ENCODE measurements around the gene BAG3.

DNA sequence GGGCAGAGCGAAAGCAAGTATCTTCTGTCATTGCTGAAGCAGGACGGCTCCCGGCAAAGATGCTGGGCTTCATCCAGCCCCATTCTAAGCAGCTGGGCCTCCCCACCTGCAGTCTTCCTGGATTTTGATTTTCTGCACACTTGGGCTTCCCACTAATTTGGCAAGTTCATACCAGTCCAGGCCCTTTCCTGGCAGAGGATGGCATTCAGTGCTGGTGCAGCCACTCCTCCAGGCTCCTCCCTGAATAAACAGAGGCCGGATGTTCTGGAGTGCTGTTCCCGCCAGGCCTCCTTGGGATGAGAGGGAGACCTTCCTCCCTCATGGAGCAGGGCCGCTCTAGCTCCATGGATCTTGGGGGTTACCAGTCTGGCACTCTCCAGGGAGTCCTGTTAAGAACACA is 3.4 kb downstream of the BAG3 start:
- TF ChIP-seq, protein P1, sequence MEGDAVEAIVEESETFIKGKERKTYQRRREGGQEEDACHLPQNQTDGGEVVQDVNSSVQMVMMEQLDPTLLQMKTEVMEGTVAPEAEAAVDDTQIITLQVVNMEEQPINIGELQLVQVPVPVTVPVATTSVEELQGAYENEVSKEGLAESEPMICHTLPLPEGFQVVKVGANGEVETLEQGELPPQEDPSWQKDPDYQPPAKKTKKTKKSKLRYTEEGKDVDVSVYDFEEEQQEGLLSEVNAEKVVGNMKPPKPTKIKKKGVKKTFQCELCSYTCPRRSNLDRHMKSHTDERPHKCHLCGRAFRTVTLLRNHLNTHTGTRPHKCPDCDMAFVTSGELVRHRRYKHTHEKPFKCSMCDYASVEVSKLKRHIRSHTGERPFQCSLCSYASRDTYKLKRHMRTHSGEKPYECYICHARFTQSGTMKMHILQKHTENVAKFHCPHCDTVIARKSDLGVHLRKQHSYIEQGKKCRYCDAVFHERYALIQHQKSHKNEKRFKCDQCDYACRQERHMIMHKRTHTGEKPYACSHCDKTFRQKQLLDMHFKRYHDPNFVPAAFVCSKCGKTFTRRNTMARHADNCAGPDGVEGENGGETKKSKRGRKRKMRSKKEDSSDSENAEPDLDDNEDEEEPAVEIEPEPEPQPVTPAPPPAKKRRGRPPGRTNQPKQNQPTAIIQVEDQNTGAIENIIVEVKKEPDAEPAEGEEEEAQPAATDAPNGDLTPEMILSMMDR (IDR thresholded peaks at IDR 0.05 in 2 of 3, conservative IDR thresholded peaks at IDR 0.05 in 1 of 3; ENCODE audit: insufficient read depth in 2 of 3, low read depth in 1 of 3, low read length in 3 of 3): no peak
- TF ChIP-seq ZNF707 (CRISPR knock-in tag; conservative IDR thresholded peaks at IDR 0.05) (no peak), RFX5 (IDR thresholded peaks at IDR 0.05; ENCODE audit: low read depth, low read length) (no peak), NFIC (IDR thresholded peaks at IDR 0.05) (no peak), SRSF9 (IDR thresholded peaks at IDR 0.05; ENCODE audit: borderline replicate concordance, low read depth, low read length) (no peak), ZFP36 (IDR thresholded peaks at IDR 0.05; ENCODE audit: low read depth, low read length, partially characterized antibody) (no peak), YY1 (IDR thresholded peaks at IDR 0.05; ENCODE audit: borderline replicate concordance in 1 of 3, control insufficient read depth in 1 of 3, extremely low read depth in 1 of 3, insufficient read depth in 3 of 3, insufficient read length in 1 of 3, insufficient replicate concordance in 2 of 3, low read depth in 1 of 3, low read length in 2 of 3) (no peak), RAD21 (CRISPR knock-in tag; conservative IDR thresholded peaks at IDR 0.05 in 1 of 2, IDR thresholded peaks at IDR 0.05 in 1 of 2) (no peak), HMG20A (CRISPR knock-in tag; conservative IDR thresholded peaks at IDR 0.05) (no peak)
- TF ChIP-seq, protein P2, sequence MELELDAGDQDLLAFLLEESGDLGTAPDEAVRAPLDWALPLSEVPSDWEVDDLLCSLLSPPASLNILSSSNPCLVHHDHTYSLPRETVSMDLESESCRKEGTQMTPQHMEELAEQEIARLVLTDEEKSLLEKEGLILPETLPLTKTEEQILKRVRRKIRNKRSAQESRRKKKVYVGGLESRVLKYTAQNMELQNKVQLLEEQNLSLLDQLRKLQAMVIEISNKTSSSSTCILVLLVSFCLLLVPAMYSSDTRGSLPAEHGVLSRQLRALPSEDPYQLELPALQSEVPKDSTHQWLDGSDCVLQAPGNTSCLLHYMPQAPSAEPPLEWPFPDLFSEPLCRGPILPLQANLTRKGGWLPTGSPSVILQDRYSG (tag; conservative IDR thresholded peaks at IDR 0.05; ENCODE audit: low read depth): no peak
